Activated T-cell treated with anti-CD3 and anti-CD28 coated beads, Interleukin-2, amount 50 U/mL, for 24 hours (primary cell): Measurements from ENCODE around the gene RAB4A.

Experiments
- DNase-seq: peaks from one replicate; pipeline ENCODE4 v3.0.0-alpha.2; 2020
- H3K27ac Mint-ChIP-seq: 2 replicates; pipeline ENCODE4 v1.8.0; 2020; ENCODE audit warnings: mild to moderate bottlenecking, mixed read lengths
- H3K27me3 Mint-ChIP-seq: 2 replicates; pipeline ENCODE4 v1.8.0; 2020; ENCODE audit warnings: mixed read lengths
- H3K36me3 Mint-ChIP-seq: 2 replicates; pipeline ENCODE4 v1.8.0; 2020; ENCODE audit warnings: low read depth, mixed read lengths
- H3K4me1 Mint-ChIP-seq: 2 replicates; pipeline ENCODE4 v1.8.0; 2020; ENCODE audit warnings: low read depth, mixed read lengths
- H3K4me3 Mint-ChIP-seq: 2 replicates; pipeline ENCODE4 v1.8.0; 2020; ENCODE audit warnings: mild to moderate bottlenecking, moderate library complexity, mixed read lengths
- H3K9me3 Mint-ChIP-seq: 2 replicates; pipeline ENCODE4 v1.8.0; 2020; ENCODE audit warnings: mixed read lengths

RAB4A gene

GRCh38 chr1:229234870-229235472 is 35.9 kb upstream of the RAB4A start:
- H3K27ac Mint-ChIP-seq, result no peak overlapping the region
- no peak overlapping the region for H3K4me3 Mint-ChIP-seq
- no peaks in the 10 kb centered on the region for H3K27me3 Mint-ChIP-seq
- peaks cover 7% of the 10 kb centered on the region for H3K4me1 Mint-ChIP-seq
- no peak for DNase-seq
- H3K9me3 Mint-ChIP-seq, result no peaks in the 10 kb centered on the region
- no peaks in the 10 kb centered on the region for H3K36me3 Mint-ChIP-seq

GRCh38 chr1:229237320-229237719 is 33.6 kb upstream of the RAB4A start:
- no peaks in the 10 kb centered on the region for H3K36me3 Mint-ChIP-seq
- no peak overlapping the region for H3K27ac Mint-ChIP-seq
- H3K9me3 Mint-ChIP-seq, result no peaks in the 10 kb centered on the region
- H3K27me3 Mint-ChIP-seq, result no peaks in the 10 kb centered on the region
- no peak for DNase-seq
- no peak overlapping the region for H3K4me3 Mint-ChIP-seq
- H3K4me1 Mint-ChIP-seq, result no peaks in the 10 kb centered on the region

GRCh38 chr1:229238231-229238630 is 32.7 kb upstream of the RAB4A start:
- Mint-ChIP-seq H3K36me3 (no peaks in the 10 kb centered on the region), H3K9me3 (peaks cover 2% of the 10 kb centered on the region)

GRCh38 chr1:229238674-229239415 is 32.1 kb upstream of the RAB4A start:
- H3K4me1 Mint-ChIP-seq, result no peaks in the 10 kb centered on the region

More at GRCh38 chr1:229238231-229238630, 32.7 kb upstream of the RAB4A start:
- DNase-seq, result no peak
- Mint-ChIP-seq H3K4me3 (no peak overlapping the region), H3K4me1 (no peaks in the 10 kb centered on the region), H3K27me3 (no peaks in the 10 kb centered on the region), H3K27ac (no peak overlapping the region)

GRCh38 chr1:229240532-229240931 is 30.4 kb upstream of the RAB4A start:
- no peak overlapping the region for H3K4me3 Mint-ChIP-seq
- H3K27ac Mint-ChIP-seq, result no peak overlapping the region
- no peaks in the 10 kb centered on the region for H3K4me1 Mint-ChIP-seq
- no peak for DNase-seq
- H3K36me3 Mint-ChIP-seq, result no peaks in the 10 kb centered on the region
- no peaks in the 10 kb centered on the region for H3K27me3 Mint-ChIP-seq
- peaks cover 14% of the 10 kb centered on the region for H3K9me3 Mint-ChIP-seq

More at GRCh38 chr1:229238674-229239415, 32.1 kb upstream of the RAB4A start:
- H3K27me3 Mint-ChIP-seq, result no peaks in the 10 kb centered on the region
- DNase-seq, result no peak
- no peak overlapping the region for H3K27ac Mint-ChIP-seq
- no peaks in the 10 kb centered on the region for H3K36me3 Mint-ChIP-seq
- no peak overlapping the region for H3K4me3 Mint-ChIP-seq
- H3K9me3 Mint-ChIP-seq, result peaks cover 8% of the 10 kb centered on the region

- H3K27me3 Mint-ChIP-seq, result no peaks in the 10 kb centered on the region
- no peaks in the 10 kb centered on the region for H3K36me3 Mint-ChIP-seq
- DNase-seq, result no peak
- H3K4me3 Mint-ChIP-seq, result no peak overlapping the region
- no peak overlapping the region for H3K27ac Mint-ChIP-seq
- H3K9me3 Mint-ChIP-seq, result peaks cover 14% of the 10 kb centered on the region
- H3K4me1 Mint-ChIP-seq, result no peaks in the 10 kb centered on the region
Measured at GRCh38 chr1:229241390-229241789, 29.5 kb upstream of the RAB4A start.

- H3K27me3 Mint-ChIP-seq, result no peaks in the 10 kb centered on the region
- H3K4me3 Mint-ChIP-seq, result no peak overlapping the region
- H3K9me3 Mint-ChIP-seq, result peaks cover 14% of the 10 kb centered on the region
- H3K27ac Mint-ChIP-seq, result no peak overlapping the region
- no peaks in the 10 kb centered on the region for H3K36me3 Mint-ChIP-seq
- peaks cover 3% of the 10 kb centered on the region for H3K4me1 Mint-ChIP-seq
- DNase-seq, result no peak
Measured at GRCh38 chr1:229243638-229244037, 27.3 kb upstream of the RAB4A start.

- no peaks in the 10 kb centered on the region for H3K36me3 Mint-ChIP-seq
- H3K9me3 Mint-ChIP-seq, result peaks cover 14% of the 10 kb centered on the region
- H3K27ac Mint-ChIP-seq, result no peak overlapping the region
- DNase-seq, result no peak
- H3K27me3 Mint-ChIP-seq, result no peaks in the 10 kb centered on the region
- peaks cover 8% of the 10 kb centered on the region for H3K4me1 Mint-ChIP-seq
- H3K4me3 Mint-ChIP-seq, result no peak overlapping the region
Measured at GRCh38 chr1:229244091-229244490, 26.8 kb upstream of the RAB4A start.

- Mint-ChIP-seq H3K9me3 (peaks cover 14% of the 10 kb centered on the region), H3K4me3 (no peak overlapping the region), H3K4me1 (peaks cover 39% of the 10 kb centered on the region), H3K27ac (no peak overlapping the region), H3K36me3 (no peaks in the 10 kb centered on the region), H3K27me3 (no peaks in the 10 kb centered on the region)
- no peak for DNase-seq
Measured at GRCh38 chr1:229247871-229248270, 23.0 kb upstream of the RAB4A start.

GRCh38 chr1:229248821-229249817 is 21.8 kb upstream of the RAB4A start:
- no peak overlapping the region for H3K4me3 Mint-ChIP-seq
- no peak overlapping the region for H3K27ac Mint-ChIP-seq
- no peak for DNase-seq
- no peaks in the 10 kb centered on the region for H3K36me3 Mint-ChIP-seq
- no peaks in the 10 kb centered on the region for H3K27me3 Mint-ChIP-seq
- H3K9me3 Mint-ChIP-seq, result peaks cover 4% of the 10 kb centered on the region
- peaks cover 49% of the 10 kb centered on the region for H3K4me1 Mint-ChIP-seq

- Mint-ChIP-seq H3K4me3 (no peak overlapping the region), H3K27me3 (no peaks in the 10 kb centered on the region), H3K36me3 (no peaks in the 10 kb centered on the region), H3K27ac (no peak overlapping the region), H3K4me1 (peaks cover 53% of the 10 kb centered on the region), H3K9me3 (no peaks in the 10 kb centered on the region)
- no peak for DNase-seq
Measured at GRCh38 chr1:229249854-229250644, 20.9 kb upstream of the RAB4A start.

- H3K27ac Mint-ChIP-seq, result no peak overlapping the region
- H3K36me3 Mint-ChIP-seq, result no peaks in the 10 kb centered on the region
- no peaks in the 10 kb centered on the region for H3K27me3 Mint-ChIP-seq
- DNase-seq, result no peak
- no peak overlapping the region for H3K4me3 Mint-ChIP-seq
- no peaks in the 10 kb centered on the region for H3K9me3 Mint-ChIP-seq
- peaks cover 63% of the 10 kb centered on the region for H3K4me1 Mint-ChIP-seq
Measured at GRCh38 chr1:229251185-229251584, 19.7 kb upstream of the RAB4A start.

- no peak for DNase-seq
- H3K27ac Mint-ChIP-seq, result no peak overlapping the region
- no peaks in the 10 kb centered on the region for H3K9me3 Mint-ChIP-seq
- no peaks in the 10 kb centered on the region for H3K27me3 Mint-ChIP-seq
- H3K4me3 Mint-ChIP-seq, result no peak overlapping the region
- H3K36me3 Mint-ChIP-seq, result no peaks in the 10 kb centered on the region
- H3K4me1 Mint-ChIP-seq, result peaks cover 63% of the 10 kb centered on the region
Measured at GRCh38 chr1:229252228-229252984, 18.5 kb upstream of the RAB4A start.
